Heart left ventricle (tissue), 16 donors: ENCODE data around the gene SPSB1. TPM values are rescaled to one million over a fixed set of nuclear protein-coding genes. Genes with fewer than 3 reads are reported as not detected.
A peak's percentile ranks its signal among the peaks of the same experiment; 100 is the strongest.

ENCODE experiments used
- ATAC-seq, 4 donors: fragments of 200-7000 bp; cut with Tn5 transposase; one replicate each; pipeline ENCODE4 v1.9.1; 2020 to 2022; ENCODE audit warnings: moderate library complexity in 4 of 4, mild to moderate bottlenecking in 3 of 4, moderate number of reproducible peaks in 1 of 4
- DNase-seq, 5 donors: peaks; one replicate each; pipeline ENCODE4 v3.0.0-alpha.2; 2020
- H3K27ac ChIP-seq, 12 donors: fragments of 200-600 bp; sonication (generic) in 4 of 12; one replicate each; pipeline versions ENCODE4 v1.5.0 to v1.8.0; 2016 to 2022; ENCODE audit warnings: mild to moderate bottlenecking in 2 of 12
- H3K27me3 ChIP-seq, 9 donors: fragments of 200-600 bp; sonication (generic) in 2 of 9; one replicate each; pipeline versions ENCODE4 v1.5.1 to v1.8.0; 2016 to 2022; ENCODE audit warnings: mild to moderate bottlenecking in 3 of 9
- H3K36me3 ChIP-seq, 9 donors: fragments of 200-600 bp; sonication (generic) in 2 of 9; one replicate each; pipeline versions ENCODE4 v1.5.0 to v1.8.0; 2018 to 2022; ENCODE audit warnings: mild to moderate bottlenecking in 2 of 9
- H3K4me1 ChIP-seq, 12 donors: fragments of 200-600 bp; sonication (generic) in 4 of 12; one replicate each; pipeline versions ENCODE4 v1.5.0 to v1.8.0; 2016 to 2022; ENCODE audit warnings: mild to moderate bottlenecking in 3 of 12
- H3K4me3 ChIP-seq, 12 donors: fragments of 200-600 bp; sonication (generic) in 4 of 12; one replicate each; pipeline versions ENCODE4 v1.5.0 to v1.8.0; 2017 to 2022; ENCODE audit warnings: mild to moderate bottlenecking in 9 of 12, moderate library complexity in 4 of 12
- H3K9me3 ChIP-seq, 12 donors: fragments of 200-600 bp; sonication (generic) in 4 of 12; one replicate each; pipeline versions ENCODE4 v1.5.0 to v1.8.0; 2016 to 2022; ENCODE audit warnings: mild to moderate bottlenecking in 1 of 12
- CTCF ChIP-seq, 12 donors: fragments of 200-600 bp; sonication (generic) in 4 of 12; IDR thresholded peaks; one replicate each; pipeline versions ENCODE4 v1.5.0 to v1.8.0; 2018 to 2022; ENCODE audit warnings: antibody characterized with exemption in 12 of 12, mild to moderate bottlenecking in 5 of 12
- POLR2A ChIP-seq, 2 donors: fragments of 450-650 bp; IDR thresholded peaks; one replicate each; pipeline ENCODE4 v1.6.1; 2017; ENCODE audit warnings: antibody characterized with exemption in 2 of 2, mild to moderate bottlenecking in 2 of 2, moderate library complexity in 2 of 2
- WGBS, 4 donors: extraction: QIAGEN DNeasy Blood & Tissue Kit in 2 of 4; methylation state at CpG; one replicate each; pipeline versions ENCODE4 v1.1.5 to v1.1.7; 2013 to 2018; 5-methylcytosine and 5-hydroxymethylcytosine counted together
- intact Hi-C, 10 donors: fragments of 100-400 bp; cut with DNase I; formaldehyde crosslinking; loops; one replicate each; pipeline versions ENCODE4 v1.11.1 to v1.14.2; 2022
- polyA plus RNA-seq, 2 donors: library from polyadenylated mRNA; stranded (reverse); fragments of 200-250 nt; gene quantifications; one replicate each; pipeline ENCODE4 v1.2.3, GENCODE V29; 2013
- total RNA-seq, 9 donors: library from RNA; depleted of rRNA in 2 of 9; stranded (reverse); fragments of >200 nt in 2 of 9; fragmentation: NEBNext Ultra II Directional in 3 of 9; extraction: Animal tissue kit (Norgen Biotek cat#: 25700) in 3 of 9; gene quantifications; one replicate each; pipeline versions ENCODE4 v1.1.0 to v1.2.4, GENCODE V29; 2016 to 2023
- donor health status: ischemic (EF 13 %, LVEDD 7.1; RV severe dilation, severe dysfunction).
- donor health status: healthy with polysubstance abuse.
- donor health status: DM: no; HTN: yes; CAD: no.
- donor health status: DM: no; HTN: no; CAD: no.
- donor health status: ischemic (EF 25% LVEDD 6.9; RV normal size, moderate dysfunction).
- donor health status: ischemic (EF 25% LVEDD 5.7; RV mildly dilated, moderate dysfunction).
- donor health status: healthy.
- donor health status: DM: yes; HTN: yes; CAD: no.
- donor health status: ischemic (EF 35%, LVEDD 5.7; RV mildly dilated, moderate dysfunction).
- donor health status: nonischemic (EF 11% LVEDD 7.7; RV severe dilation, severe dysfunction).
- donor health status: DM: yes; HTN: yes; CAD: no.
- donor health status: PGD.
- donor health status: ischemic (EF 29% LVEDD 5.4; RV normal size, mild dysfunction).
- donor health status: nonischemic (EF 23%, LVEDD 6.1; RV moderate dilation, normal function).

Gene SPSB1
- total and polyA plus RNA-seq, 11 donors, result 7.0 to 27.2 (median 9.2) TPM

GRCh38 chr1:9267352-9267686 is 25.4 kb upstream of the SPSB1 start:
- DNase-seq (no peak), ATAC-seq (peak in 1 of 4 donors; percentile 2)
- no peaks in the 10 kb centered on the region for H3K9me3 ChIP-seq
- 70 to 81% (median 80%) methylated on average over 7 of the region's 7 CpGs for WGBS, 4 donors
- intact Hi-C loops, result loop anchor here in 8 of 10 donors (1.0 to 10.0 kb wide), 7 partner anchors 187 to 307 kb away; no protein-coding TSS in a partner anchor
- H3K36me3 ChIP-seq, result peaks cover 0 to 47% (median 42%) of the 10 kb centered on the region in 9 donors
- TF ChIP-seq CTCF (IDR thresholded peaks at IDR 0.05) (peak in 3 of 12 donors; percentile 2 to 18 (median 5)), POLR2A (IDR thresholded peaks at IDR 0.05) (no peak)
- peaks cover 0 to 36% (median 6%) of the 10 kb centered on the region in 12 donors for H3K4me1 ChIP-seq
- no peak overlapping the region for H3K4me3 ChIP-seq
- no peak overlapping the region for H3K27ac ChIP-seq
- no peaks in the 10 kb centered on the region for H3K27me3 ChIP-seq

GRCh38 chr1:9267827-9268581 is 24.7 kb upstream of the SPSB1 start:
- Histone ChIP-seq H3K36me3 (peaks cover 0 to 40% (median 35%) of the 10 kb centered on the region in 9 donors), H3K27me3 (no peaks in the 10 kb centered on the region), H3K9me3 (no peaks in the 10 kb centered on the region), H3K4me1 (peaks cover 0 to 36% (median 6%) of the 10 kb centered on the region in 12 donors), H3K4me3 (no peak overlapping the region), H3K27ac (no peak overlapping the region)
- ATAC-seq (no peak), DNase-seq (no peak)
- 92 to 96% (median 93%) methylated on average over 7 of the region's 7 CpGs for WGBS, 4 donors
- TF ChIP-seq POLR2A (IDR thresholded peaks at IDR 0.05), result no peak
- no peak for TF ChIP-seq CTCF (IDR thresholded peaks at IDR 0.05)
- intact Hi-C loops, result loop anchor here in 8 of 10 donors (1.0 to 10.0 kb wide), 7 partner anchors 187 to 307 kb away; no protein-coding TSS in a partner anchor

GRCh38 chr1:9269078-9269501 is 23.6 kb upstream of the SPSB1 start:
- Histone ChIP-seq H3K27me3 (no peaks in the 10 kb centered on the region), H3K9me3 (no peaks in the 10 kb centered on the region), H3K27ac (no peak overlapping the region), H3K4me1 (peaks cover 0 to 36% (median 6%) of the 10 kb centered on the region in 12 donors), H3K36me3 (peaks cover 0 to 29% (median 24%) of the 10 kb centered on the region in 9 donors), H3K4me3 (no peak overlapping the region)
- WGBS, 4 donors, result 60 to 87% (median 80%) methylated on average over 15 to 17 of the region's 17 CpGs
- intact Hi-C loops, result loop anchor here in 8 of 10 donors (5.0 to 10.0 kb wide), 4 partner anchors 186 to 306 kb away; no protein-coding TSS in a partner anchor
- DNase-seq (no peak), ATAC-seq (peak in 2 of 4 donors; percentile 14 to 19)
- TF ChIP-seq POLR2A (IDR thresholded peaks at IDR 0.05) (no peak), CTCF (IDR thresholded peaks at IDR 0.05) (no peak)

- no peak for TF ChIP-seq POLR2A (IDR thresholded peaks at IDR 0.05)
- no peak for TF ChIP-seq CTCF (IDR thresholded peaks at IDR 0.05)
- peaks cover 0 to 23% (median 18%) of the 10 kb centered on the region in 9 donors for H3K36me3 ChIP-seq
- ATAC-seq (peak; percentile 21 to 63 (median 42)), DNase-seq (peak in 1 of 5 donors; percentile 55)
- H3K9me3 ChIP-seq, result no peaks in the 10 kb centered on the region
- H3K4me3 ChIP-seq, result no peak overlapping the region
- WGBS, 4 donors, result 50 to 73% (median 63%) methylated on average over 9 to 12 of the region's 12 CpGs
- no peaks in the 10 kb centered on the region for H3K27me3 ChIP-seq
- intact Hi-C loops, result loop anchor here in 8 of 10 donors (5.0 to 10.0 kb wide), 4 partner anchors 185 to 305 kb away; no protein-coding TSS in a partner anchor
- H3K27ac ChIP-seq, result no peak overlapping the region
- peaks cover 0 to 36% (median 6%) of the 10 kb centered on the region in 12 donors for H3K4me1 ChIP-seq
Measured at GRCh38 chr1:9269721-9270120, 23.0 kb upstream of the SPSB1 start.
